Thyroid gland (tissue), 4 donors: Measurements from ENCODE around the gene PLEKHA8. TPM values are rescaled to one million over a fixed set of nuclear protein-coding genes. Genes with fewer than 3 reads are reported as not detected.

Source experiments
- DNase-seq, 2 donors: peaks; one replicate each; pipeline ENCODE4 v3.0.0-alpha.2; 2019
- H3K27ac ChIP-seq, 3 donors: fragments of 200-600 bp; sonication (generic); 1 replicate in 2 of 3; 2 replicates in 1 of 3; pipeline ENCODE4 v1.5.1; 2016 to 2019; ENCODE audit warnings: mild to moderate bottlenecking in 1 of 3, moderate library complexity in 1 of 3
- H3K27me3 ChIP-seq: fragments of 200-600 bp; sonication (generic); one replicate; pipeline ENCODE4 v1.5.1; 2019
- H3K36me3 ChIP-seq, 2 donors: fragments of 200-600 bp; sonication (generic); one replicate each; pipeline ENCODE4 v1.5.1; 2016 to 2019
- H3K4me1 ChIP-seq, 2 donors: fragments of 200-600 bp; sonication (generic); one replicate each; pipeline ENCODE4 v1.5.1; 2017 to 2019
- H3K4me3 ChIP-seq, 3 donors: fragments of 200-600 bp; sonication (generic); replicated peaks in 1 of 3; 1 replicate in 2 of 3; 2 replicates in 1 of 3; pipeline ENCODE4 v1.5.1; 2016; ENCODE audit warnings: mild to moderate bottlenecking in 1 of 3
- H3K9me3 ChIP-seq: fragments of 200-600 bp; sonication (generic); one replicate; pipeline ENCODE4 v1.5.1; 2017
- CTCF ChIP-seq, 6 experiments: fragments of 200-600 bp in 3 of 6; fragments of 450-650 bp in 3 of 6; sonication (generic) in 3 of 6; IDR thresholded peaks; one replicate each; pipeline ENCODE4 v1.5.1; 2016 to 2019; ENCODE audit warnings: antibody characterized with exemption in 6 of 6, mild to moderate bottlenecking in 2 of 6, inconsistent platforms in 1 of 6, moderate library complexity in 1 of 6
- POLR2A ChIP-seq, 2 donors: fragments of 450-650 bp; IDR thresholded peaks; one replicate each; pipeline ENCODE4 v1.6.1; 2017; ENCODE audit warnings: antibody characterized with exemption in 2 of 2, mild to moderate bottlenecking in 2 of 2, moderate library complexity in 1 of 2
- WGBS, 2 donors: methylation state at CpG; one replicate each; pipeline ENCODE4 v1.1.5; 2017; 5-methylcytosine and 5-hydroxymethylcytosine counted together
- intact Hi-C: fragments of 100-400 bp; cut with DNase I; formaldehyde crosslinking; loops from one replicate; pipeline ENCODE4 v1.15.1; 2023
- total RNA-seq, 4 donors: library from RNA; depleted of rRNA; stranded (reverse); fragments of >200 nt; gene quantifications; one replicate each; pipeline ENCODE4 v1.2.3, GENCODE V29; 2016

The PLEKHA8 gene
- total RNA-seq, 4 donors from 2014 or later, result 7.1 to 13.3 (median 8.8) TPM

- Histone ChIP-seq H3K9me3 (no peaks in the 10 kb centered on the region), H3K4me3 (no peak overlapping the region), H3K4me1 (peaks cover 29 to 49% of the 10 kb centered on the region in 2 donors), H3K27me3 (no peaks in the 10 kb centered on the region), H3K36me3 (no peaks in the 10 kb centered on the region), H3K27ac (no peak overlapping the region)
- intact Hi-C loops, result loop anchor here (5.0 to 10.0 kb wide), 2 partner anchors 243 to 396 kb away; no protein-coding TSS in a partner anchor
- no peak for DNase-seq
- no peak for TF ChIP-seq CTCF (IDR thresholded peaks at IDR 0.05)
- 77 to 83% methylated on average over 16 of the region's 16 CpGs for WGBS, 2 donors
Observed at GRCh38 chr7:30168835-30169573, 140.8 kb downstream of the PLEKHA8 start.

- no peak for DNase-seq
- TF ChIP-seq POLR2A (IDR thresholded peaks at IDR 0.05) (no peak), CTCF (IDR thresholded peaks at IDR 0.05) (no peak)
- intact Hi-C loops, result loop anchor here (5.0 to 10.0 kb wide), 2 partner anchors 243 to 395 kb away; no protein-coding TSS in a partner anchor
- H3K27me3 ChIP-seq, result no peaks in the 10 kb centered on the region
- no peaks in the 10 kb centered on the region for H3K9me3 ChIP-seq
- H3K4me1 ChIP-seq, result peaks cover 27 to 43% of the 10 kb centered on the region in 2 donors
- no peak overlapping the region for H3K4me3 ChIP-seq
- no peaks in the 10 kb centered on the region for H3K36me3 ChIP-seq
- no peak overlapping the region for H3K27ac ChIP-seq
- WGBS, 2 donors, result 79 to 91% methylated on average over 2 of the region's 2 CpGs
Observed at GRCh38 chr7:30169579-30169978, 141.4 kb downstream of the PLEKHA8 start.

- H3K9me3 ChIP-seq, result no peaks in the 10 kb centered on the region
- TF ChIP-seq CTCF (IDR thresholded peaks at IDR 0.05) (no peak), POLR2A (IDR thresholded peaks at IDR 0.05) (no peak)
- H3K36me3 ChIP-seq, result no peaks in the 10 kb centered on the region
- no peak overlapping the region for H3K27ac ChIP-seq
- 82 to 90% methylated on average over 6 of the region's 6 CpGs for WGBS, 2 donors
- H3K4me1 ChIP-seq, result peaks cover 17 to 33% of the 10 kb centered on the region in 2 donors
- intact Hi-C loops, result loop anchor here (10.0 kb wide), 1 partner anchor 104 kb away; no protein-coding TSS in a partner anchor
- H3K27me3 ChIP-seq, result no peaks in the 10 kb centered on the region
- no peak overlapping the region for H3K4me3 ChIP-seq
- DNase-seq, result no peak
Observed at GRCh38 chr7:30170476-30171205, 142.4 kb downstream of the PLEKHA8 start.

GRCh38 chr7:30171766-30172447 is 143.7 kb downstream of the PLEKHA8 start:
- intact Hi-C loops, result loop anchor here (10.0 kb wide), 1 partner anchor 103 kb away; no protein-coding TSS in a partner anchor
- H3K9me3 ChIP-seq, result no peaks in the 10 kb centered on the region
- H3K27me3 ChIP-seq, result no peaks in the 10 kb centered on the region
- WGBS, 2 donors, result 85 to 93% methylated on average over 7 to 9 of the region's 9 CpGs
- no peak for TF ChIP-seq CTCF (IDR thresholded peaks at IDR 0.05)
- no peak for TF ChIP-seq POLR2A (IDR thresholded peaks at IDR 0.05)
- peak in 1 of 2 donors; percentile 28 for DNase-seq
- peaks cover 5 to 30% of the 10 kb centered on the region in 2 donors for H3K4me1 ChIP-seq
- H3K36me3 ChIP-seq, result no peaks in the 10 kb centered on the region
- H3K4me3 ChIP-seq, result no peak overlapping the region
- H3K27ac ChIP-seq, result peak overlapping the region in 2 of 3 donors; percentile 8 to 41
